ENCODE results near the gene AKR7A2.
A peak's percentile ranks its signal among the peaks of the same experiment; 100 is the strongest.

Gene AKR7A2

DNA sequence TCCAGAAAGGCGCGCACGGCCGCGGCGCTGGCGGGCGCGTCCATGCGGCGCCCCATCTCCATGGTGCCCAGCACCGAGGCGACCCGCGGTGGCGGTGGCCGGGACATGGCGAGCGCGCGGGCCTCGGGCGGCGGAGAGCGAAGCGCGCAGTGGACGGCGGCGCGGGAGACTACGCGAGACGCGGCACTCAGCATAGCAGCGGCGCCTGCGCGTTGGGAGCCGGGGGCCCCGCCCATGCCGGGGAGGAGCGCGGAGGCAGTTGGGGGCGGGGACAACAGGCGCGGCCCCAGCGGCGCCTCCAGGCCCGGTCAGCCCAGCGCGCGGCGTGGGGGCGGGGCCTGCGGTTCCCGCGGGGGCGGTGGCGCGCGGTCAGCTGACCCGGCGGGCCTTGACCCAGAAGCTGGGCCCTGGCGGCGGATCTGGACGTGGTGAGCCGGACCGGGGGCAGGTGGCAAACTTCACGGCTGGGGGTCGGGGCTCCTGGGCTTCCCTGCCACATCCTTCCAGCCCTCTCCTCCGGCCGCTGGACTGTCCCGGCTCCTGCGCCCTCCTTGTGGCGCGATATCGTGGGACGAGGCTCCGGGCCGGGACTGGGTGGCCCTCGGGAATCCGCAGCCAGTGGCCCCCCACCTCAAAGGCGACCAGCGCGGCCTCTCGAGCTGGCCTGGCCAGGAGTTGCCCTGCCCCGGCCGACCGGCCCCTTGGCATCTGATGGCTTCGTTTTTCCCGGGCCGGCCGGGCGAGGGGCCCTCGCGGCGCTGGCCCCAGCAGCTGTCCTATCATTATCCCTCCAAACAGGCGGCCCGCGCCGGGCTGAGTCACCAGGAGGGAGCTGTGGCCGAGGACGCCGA is at the start of gene AKR7A2, which contains the start of gene SLC66A1:
TSS of gene AKR7A2 (minus strand) at position 214 of the 851 bp plus-strand sequence. CDS start at position 194, 20 bp downstream.
TSS of gene SLC66A1 (plus strand) at position 396 of the 851 bp plus-strand sequence. CDS start 5,352 bp downstream, outside the sequence.
- DNase-seq, result peak; percentile 88

DNA sequence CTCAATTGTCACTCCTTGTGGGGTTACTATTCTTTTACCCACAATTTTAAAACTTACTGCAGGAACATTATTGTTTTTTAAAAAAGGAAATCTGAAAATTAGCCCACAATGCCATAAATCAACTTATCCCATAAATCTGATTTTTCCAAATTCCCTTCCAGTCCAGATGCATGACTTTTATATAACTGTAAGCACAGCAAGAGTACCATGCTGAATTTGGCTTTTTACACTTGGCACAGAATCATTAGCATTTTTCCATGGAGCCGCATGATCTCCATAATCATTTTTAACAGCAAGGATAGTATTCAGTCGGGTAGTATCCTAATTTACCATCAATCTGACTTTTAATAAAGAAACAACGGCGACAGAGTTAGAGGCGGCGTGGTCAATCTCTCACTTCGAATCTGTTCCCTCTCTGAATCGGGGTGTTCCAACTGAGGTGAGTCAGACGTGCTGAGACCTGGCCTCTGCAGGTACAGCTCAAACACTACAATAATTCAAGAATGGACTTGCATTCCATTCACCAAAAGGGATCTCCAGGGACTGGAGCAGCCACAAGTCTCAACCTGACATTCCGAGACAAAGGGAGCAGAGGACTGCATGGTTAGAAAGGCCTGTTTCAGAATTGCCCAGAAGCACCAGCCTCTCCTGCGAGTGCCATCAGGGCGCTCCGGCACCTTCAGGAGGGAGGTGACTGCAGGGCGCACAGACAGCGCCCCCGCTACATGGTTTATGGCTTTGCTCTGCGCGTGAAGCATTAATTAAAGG is 49.1 kb upstream of the AKR7A2 start:
- DNase-seq, result no peak

DNA sequence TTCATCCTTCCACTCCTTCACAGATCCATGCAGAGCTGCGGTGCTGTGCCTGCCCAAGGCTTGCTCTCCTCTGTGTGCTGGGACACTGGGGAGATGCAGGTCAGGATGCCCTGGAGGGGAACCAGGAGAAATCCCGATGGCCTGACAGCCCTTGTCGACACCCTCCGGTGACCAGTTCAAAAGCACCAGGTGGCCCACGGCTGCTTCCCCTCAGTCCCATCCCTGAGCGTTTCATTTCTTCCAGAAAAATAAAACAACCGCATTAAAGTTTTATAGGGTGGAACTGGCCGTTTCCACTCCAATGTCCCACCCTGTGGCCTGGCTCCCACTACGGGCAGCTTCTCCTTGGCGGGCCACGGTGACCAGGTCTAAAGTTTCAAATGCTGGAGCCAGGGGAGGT is 48.5 kb upstream of the AKR7A2 start:
- no peak for DNase-seq

DNA sequence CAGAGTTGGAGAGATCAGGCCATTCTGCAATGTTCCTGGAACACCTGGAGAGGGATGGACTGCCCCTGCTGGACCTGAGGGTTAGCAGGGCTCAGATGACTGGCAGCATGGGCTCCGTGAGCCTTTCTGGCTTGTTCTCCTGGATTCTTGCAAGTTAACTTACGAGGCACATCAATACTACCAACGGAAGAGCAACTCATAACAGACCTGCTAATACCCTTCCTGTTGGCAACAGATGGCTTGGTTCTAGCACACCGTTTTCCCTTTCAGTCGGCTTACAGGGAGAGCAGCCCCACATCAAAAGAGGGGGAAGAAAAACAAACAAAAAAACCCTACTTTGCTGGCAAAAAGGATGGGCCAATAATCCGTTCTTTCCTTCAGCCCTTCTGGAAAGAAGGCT is 48.1 kb upstream of the AKR7A2 start:
- DNase-seq, result no peak

DNA sequence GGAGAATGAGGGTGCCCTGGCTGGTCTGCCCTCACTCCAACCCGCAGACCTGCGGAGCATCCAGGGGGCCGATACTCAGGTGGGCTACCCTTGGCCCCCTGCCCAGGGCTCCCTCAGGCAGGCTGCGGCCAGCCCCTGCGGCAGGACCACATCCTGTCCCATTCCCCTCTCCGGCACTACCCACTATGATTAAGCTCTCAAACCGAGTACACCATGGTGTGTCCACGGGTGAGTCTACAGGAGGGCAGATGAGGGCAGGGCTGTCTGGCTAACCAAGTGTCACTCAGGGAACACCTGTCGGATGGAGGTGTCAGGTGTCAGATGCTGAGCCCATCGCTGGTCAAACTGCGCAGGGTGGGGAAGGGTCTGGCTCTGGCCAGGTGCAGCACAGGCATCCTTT is 47.4 kb upstream of the AKR7A2 start:
- no peak for DNase-seq

DNA sequence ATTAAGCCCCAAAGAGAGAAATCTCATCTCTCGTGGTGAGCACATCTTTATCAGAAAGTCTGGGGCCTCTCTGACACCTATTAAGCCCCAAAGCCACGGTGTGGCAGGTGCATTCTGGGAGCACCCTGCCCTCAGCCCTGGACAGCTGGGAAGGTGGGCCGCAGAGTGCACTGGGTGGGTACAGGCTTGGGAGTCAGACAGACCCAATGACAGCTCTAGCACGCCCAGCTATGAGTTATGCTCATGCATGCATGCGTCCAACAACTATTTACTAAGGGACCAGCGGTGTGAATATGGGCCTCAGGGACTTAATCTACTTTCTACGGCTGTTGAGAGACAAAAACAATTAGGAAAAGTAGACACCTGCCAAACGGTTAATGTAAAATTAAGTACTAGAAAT is 46.8 kb upstream of the AKR7A2 start:
- no peak for DNase-seq

DNA sequence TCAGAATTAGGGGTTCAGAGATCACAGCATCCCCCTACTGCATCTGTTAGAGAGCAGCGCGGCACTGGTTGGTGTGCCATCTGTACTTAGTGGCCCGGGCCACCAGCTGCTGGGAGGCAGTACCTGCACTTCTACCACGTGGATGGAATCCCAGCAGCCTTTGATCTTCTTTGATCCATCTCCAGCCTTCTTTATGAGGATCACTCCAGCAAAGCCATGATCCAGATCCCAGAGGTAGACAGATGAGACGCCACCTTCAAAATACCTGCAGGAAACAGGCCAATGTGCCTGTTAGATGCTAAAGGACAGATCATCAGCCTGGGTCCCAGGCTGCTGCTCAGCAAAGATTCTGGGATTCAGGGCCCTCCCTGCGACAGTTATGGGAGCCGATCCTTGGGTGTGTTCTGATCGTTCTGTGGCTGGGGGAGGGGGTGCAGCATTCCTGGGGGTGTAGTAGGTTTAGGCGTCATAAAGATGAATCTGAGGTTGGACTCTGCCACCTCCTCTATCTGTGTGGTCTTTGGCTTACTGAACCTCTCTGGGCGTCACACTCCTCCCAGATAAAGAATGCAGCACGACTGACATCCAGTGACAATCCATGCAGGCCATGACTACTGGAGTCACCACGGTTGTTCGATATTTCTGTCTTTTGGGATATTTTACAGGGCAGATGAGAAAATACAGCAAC is 45.5 kb upstream of the AKR7A2 start:
- no peak for DNase-seq

DNA sequence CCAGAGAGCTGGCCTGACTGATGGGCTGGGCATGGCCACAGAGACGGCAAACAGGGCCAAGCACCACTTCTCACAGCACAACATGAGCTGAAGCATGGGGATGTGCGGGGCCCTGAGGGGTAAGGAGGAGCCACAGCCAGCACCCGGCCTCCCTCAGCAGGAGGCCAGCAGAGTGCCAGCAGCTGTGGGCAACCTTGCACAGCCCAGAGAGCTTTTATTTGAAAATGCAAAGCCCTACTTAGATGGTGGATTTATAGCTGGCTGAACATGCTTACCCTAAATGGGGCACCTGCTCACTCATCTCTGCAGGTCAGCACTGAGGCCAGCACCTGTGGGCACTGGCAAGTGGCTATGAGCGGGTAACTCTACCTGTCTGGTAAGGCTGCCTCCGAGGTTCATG is 44.3 kb upstream of the AKR7A2 start:
- no peak for DNase-seq

DNA sequence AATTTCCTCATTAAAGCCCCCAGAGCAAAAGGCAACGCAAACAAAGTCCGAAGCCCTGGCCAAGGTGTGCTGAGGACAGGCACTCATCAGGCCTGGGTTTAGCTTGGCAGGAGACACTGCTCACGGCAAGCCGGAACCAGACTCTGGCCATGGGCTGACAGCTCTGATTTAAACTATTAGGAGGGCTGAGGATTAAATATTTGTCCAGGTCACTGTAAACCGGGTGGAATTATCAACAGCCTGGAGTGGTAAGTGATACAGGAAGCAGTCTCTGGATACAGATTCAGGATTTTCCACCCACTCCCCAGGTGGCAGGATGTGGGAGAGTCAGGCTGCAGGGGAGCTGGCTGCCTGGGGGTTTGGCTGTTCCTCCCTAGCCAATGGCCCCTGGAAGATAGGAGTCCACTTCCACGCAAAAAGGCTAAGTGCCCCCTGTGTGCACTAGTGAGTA is 42.6 kb upstream of the AKR7A2 start:
- no peak for DNase-seq

DNA sequence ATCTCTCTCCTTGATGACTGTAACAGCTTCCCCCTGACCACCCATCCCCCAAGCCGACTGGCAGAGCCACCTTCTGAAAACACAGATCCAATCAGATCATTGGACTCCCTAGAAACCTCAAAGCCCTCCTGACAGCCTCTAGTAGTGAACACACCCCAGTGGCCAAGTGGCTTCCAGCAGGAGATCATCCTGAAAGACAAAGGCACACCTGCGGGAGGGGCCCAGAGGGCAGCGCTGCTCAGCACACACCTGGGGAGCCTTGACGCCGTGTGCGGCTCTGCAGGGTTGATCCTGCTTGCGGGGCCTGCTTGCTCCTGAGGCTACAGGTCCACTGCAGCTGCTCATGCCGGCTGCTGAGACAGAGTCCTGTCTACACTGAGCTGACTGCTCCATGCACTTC is 41.7 kb upstream of the AKR7A2 start:
- DNase-seq, result no peak

DNA sequence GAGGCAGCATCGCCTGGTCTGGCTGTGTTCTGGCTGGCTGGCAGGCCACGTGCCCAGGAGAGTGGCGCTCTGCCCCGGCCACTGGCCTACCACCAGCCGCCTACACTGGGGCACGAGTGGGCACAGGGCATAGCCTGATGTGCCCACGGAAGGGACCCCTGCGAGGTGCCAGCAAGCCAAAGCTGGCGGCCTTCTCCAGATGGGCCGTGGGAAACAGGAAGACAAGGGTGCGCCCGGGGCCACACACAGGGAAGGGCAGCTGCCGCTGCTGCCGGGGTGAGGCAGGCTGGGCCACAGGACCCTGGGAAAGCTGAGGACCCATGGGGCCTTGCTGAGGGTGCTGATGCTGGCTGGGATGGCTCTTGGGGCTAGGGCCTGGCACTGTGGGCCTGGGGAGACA is 40.9 kb upstream of the AKR7A2 start:
- DNase-seq, result no peak

DNA sequence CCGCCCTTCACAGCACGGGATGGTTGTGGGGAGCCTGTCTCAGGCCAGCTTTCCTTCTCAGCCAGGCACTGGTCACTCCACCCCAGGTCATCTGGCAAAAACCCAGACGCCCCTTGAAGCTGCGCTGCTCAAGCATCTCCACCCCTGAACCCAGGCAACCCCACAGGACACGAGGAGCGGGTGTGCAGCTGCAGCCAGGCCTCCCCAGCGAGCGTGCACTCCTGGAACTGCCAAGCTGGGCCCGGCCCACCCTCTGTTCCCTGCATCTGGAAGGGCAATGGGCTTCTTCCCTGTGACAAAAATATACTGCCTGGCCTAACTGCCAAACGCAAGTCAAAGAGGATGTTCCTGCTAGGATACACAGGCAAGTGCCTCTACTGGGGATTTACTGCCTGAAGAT is 39.9 kb upstream of the AKR7A2 start:
- DNase-seq, result no peak

DNA sequence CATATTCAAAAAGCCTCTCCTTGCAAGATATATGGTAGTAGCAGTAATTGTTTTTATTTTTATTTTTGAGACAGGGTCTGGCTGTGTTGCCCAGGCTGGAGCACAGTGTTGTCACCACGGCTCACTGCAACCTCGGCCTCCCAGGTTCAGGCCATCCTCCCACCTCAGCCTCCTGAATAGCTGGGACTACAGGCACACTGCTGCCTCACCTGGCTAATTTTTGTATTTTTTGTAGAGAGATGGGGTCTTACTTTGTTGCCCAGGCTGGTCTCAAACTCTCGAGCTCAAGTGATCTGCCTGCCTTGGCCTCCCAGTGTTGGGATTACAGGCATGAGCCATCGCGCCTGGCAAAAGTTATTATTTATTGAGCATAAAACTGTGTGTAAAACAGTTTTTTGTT is 38.6 kb upstream of the AKR7A2 start:
- no peak for DNase-seq

DNA sequence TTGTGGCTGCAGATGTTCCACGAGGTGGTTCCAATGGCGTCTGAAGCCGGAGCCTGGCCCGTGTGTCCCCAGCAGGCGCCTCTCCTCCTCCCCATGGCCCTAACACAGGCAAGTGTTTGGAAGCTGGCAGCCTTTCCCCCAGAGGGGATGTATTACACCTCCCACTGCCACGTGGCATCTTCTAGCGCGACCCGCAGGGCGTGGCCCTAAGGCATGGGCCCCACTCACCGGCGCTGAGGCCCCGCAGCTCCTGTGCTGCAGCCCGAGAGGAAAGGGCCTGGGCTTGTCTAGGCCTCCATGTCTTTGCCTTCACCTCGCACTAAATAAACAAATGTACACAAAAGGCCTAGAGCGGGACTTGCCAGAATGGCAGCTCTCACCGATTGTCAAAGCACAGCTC is 38.1 kb upstream of the AKR7A2 start:
- no peak for DNase-seq

DNA sequence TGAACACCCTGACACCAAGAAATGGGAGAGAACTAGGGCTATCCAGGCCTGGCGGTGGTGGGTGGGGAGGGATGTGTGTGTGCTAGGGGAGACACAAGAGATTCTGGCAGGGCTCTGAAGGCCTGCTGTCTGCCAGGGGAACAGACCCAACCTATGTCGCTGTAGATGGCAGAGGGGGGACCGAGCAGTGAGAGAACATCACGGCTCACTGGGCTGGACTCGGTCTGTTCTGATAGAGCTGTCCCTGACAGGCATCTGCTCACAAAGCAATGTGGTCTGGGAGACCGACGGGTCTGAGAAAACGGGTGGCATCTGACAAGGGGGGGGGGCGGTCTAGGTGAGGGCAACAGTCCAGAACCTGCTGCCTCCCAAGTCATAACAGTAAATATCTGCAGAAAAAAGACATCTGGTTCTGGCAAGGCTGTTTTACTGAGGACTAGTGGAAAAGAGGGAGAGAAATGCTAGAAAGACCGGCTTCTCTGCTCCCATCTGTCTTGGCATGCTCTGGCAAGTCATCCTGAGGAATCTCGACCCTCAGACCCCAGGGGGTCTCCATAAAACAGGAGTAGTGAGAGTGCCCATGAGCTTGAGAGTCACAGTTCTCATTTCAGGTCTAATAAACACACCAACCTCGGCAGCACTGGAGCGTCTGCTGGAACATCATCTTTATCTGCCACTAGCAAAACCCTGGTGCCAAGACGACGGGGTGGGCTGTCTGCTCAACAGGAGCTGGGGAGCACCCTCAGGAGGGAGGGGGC is 36.7 kb upstream of the AKR7A2 start:
- DNase-seq, result no peak

DNA sequence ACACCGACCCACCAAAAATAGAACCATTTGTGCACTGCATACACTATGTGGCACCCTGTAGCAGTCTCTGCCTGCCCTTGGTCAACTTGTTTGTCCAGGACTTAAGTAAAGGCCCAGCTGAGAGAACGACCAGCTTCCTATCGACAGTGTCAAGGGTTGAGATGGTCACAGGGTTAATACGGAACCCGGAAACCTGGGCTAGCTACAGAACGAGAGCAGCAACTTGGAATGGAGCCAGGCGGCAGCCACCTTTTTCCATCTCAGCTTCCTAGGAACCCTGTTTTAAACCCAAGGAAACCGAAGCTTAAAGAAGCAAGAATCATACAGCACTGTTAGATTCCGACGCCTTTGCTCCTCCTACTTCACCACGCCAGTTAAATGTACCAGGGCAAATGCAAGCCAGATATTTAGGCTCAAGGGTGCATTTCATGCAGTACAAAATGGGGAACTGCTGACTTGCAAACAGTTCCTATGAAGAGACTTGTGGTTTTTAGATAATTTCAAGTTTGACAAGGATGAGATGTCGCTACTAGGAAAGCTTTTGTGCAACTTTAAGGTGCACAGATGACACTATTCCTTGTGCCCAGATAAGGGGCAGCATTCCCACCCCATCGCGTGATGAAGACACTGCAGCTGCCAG is 35.7 kb upstream of the AKR7A2 start:
- DNase-seq, result no peak

DNA sequence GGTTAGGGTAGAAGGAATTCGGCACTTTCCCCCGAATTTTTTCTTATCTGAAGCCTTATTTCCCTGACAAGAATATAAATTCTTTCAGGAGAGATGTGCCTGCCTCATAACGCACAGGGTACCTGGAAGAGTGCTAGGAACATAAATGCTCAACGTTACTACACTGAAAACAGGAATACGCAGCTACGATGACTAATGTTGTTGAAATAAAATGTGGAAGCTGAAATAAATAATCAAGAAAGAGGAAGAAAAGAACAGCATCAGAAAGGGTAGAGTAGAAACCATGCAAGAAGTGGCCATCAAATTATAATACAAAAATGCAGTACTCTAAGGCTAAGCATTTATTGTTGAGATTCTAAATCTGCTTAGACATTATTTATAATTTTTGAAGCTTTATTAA is 34.1 kb upstream of the AKR7A2 start:
- DNase-seq, result no peak

DNA sequence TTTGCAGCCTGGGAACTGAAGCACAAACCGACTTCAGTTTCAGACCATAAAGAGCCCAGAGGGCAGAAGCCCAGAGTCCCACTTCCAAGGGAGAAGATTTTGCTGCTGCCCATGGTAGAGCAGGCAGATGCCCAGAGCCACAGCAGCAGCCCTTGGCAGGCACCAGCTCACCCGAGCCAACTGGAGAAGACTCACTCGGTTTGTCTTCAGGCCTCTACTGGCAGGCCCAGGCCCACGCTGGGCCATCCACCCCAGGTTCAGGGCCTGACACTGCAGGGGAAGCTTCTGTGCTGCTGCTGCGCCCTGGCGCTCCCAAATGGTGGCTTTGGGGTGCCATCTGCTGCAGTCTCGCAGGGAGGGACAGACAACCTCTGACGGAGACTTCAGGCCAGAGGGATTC is 33.4 kb upstream of the AKR7A2 start:
- no peak for DNase-seq

DNA sequence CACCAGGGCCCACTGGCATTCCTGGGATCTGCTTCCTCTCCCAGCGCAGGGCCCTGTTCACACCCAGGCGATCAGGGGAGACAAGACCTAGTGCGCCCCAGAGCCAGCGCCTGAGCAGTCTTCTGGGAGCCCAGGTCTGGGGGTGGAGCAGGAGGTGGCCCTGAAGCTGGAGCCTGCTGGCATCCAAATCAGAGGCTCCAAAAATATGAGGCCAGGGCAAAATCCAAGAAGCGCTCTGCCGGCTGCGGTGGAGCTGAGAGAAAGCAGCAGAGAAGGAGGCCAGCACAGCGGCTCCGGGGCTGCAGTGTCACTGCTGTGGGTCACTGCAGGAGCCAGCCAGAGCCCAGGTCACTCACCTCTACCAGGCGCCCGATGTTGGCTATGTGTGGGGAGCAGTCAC is 32.9 kb upstream of the AKR7A2 start:
- DNase-seq, result no peak

DNA sequence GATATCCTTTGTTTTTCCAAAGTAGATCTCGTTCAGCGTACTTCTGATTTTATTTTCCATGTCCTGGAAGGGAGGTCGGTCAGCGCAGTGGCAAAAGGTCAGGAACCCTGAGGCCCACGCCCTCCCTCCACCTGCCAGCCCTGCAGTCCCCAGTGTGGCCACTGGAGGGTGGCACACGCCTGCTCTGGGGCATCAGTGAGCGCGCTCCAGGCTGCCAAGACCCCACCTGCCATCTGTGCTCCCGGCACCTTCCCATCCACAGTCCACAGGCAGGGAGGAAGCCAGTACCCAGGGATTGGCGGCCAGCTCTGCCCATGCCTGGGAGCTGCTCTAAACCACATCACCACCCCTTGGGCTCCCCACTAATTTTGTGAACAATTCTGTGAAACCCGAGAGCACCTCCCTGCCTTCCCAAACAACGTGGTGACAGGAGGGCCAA is 32.4 kb upstream of the AKR7A2 start:
- peak; percentile 55 for DNase-seq

DNA sequence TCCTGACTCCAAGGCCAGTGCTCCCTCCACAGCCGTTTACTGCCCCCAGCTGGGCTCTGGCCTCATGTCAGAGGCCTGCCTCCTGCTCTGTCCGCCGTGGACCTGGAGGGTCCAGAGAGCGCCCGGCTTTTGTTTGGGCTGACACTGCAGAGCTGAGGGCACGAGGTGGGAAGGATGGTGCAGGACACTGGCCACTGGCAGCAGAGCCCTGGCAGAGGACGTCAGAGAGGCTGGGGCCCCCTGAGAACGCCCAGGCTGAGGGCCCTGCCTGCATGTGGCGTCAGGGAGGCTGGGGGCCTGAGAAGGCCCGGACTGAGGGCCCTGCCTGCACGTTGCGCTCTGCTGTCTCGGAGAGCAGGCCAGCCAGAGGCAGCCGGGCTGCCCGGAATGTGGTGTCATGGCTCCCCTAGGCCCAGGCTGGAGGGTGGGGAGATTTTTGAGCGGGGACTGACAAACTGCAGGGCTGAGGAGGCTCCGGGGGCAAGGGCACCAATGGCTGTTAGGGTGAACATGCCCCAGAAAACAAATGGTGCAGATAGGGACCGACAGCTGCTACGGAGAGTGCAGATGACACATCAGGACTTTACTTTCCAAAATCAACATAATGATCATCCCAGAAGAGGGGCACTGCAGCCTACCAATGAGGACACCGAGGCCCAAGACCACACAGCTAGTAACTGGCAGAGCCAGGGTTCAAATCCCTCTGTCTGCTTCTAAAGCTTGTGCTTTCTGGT is 31.8 kb upstream of the AKR7A2 start:
- DNase-seq, result no peak
